Activated CD4-positive, alpha-beta memory T cell treated with anti-CD3 and anti-CD28 coated beads, Interleukin-2, amount 10 ng/mL, durations not matched to agents 7 days and 5 days (primary cell): ENCODE data around the gene CHRNA10. TPM values are rescaled to one million over a fixed set of nuclear protein-coding genes. Genes with fewer than 3 reads are reported as not detected.

ENCODE experiments used
- CTCF ChIA-PET: fragments of 350-600 bp; sonication (Branson Sonifier 250); formaldehyde crosslinking; loops from one replicate; lab custom pipeline; 2021; ENCODE audit warnings: antibody characterized with exemption, inconsistent platforms; lab: Charles Lee
- POLR2A ChIA-PET: fragments of 350-600 bp; sonication (Branson Sonifier 250); formaldehyde crosslinking; loops from one replicate; lab custom pipeline; 2021; ENCODE audit warnings: antibody characterized with exemption; lab: Charles Lee
- DNase-seq: peaks from one replicate; pipeline ENCODE4 v3.0.0-alpha.2; 2020
- H3K27ac Mint-ChIP-seq: one replicate; pipeline ENCODE4 v1.8.0; 2021; ENCODE audit warnings: mild to moderate bottlenecking, mixed read lengths
- H3K27me3 Mint-ChIP-seq: one replicate; pipeline ENCODE4 v1.8.0; 2021; ENCODE audit warnings: mixed read lengths
- H3K36me3 Mint-ChIP-seq: one replicate; pipeline ENCODE4 v1.8.0; 2021; ENCODE audit warnings: low read depth, mixed read lengths
- H3K4me1 Mint-ChIP-seq: one replicate; pipeline ENCODE4 v1.8.0; 2021; ENCODE audit warnings: mixed read lengths
- H3K4me3 Mint-ChIP-seq: one replicate; pipeline ENCODE4 v1.8.0; 2021; ENCODE audit warnings: mild to moderate bottlenecking, mixed read lengths
- H3K9me3 Mint-ChIP-seq: one replicate; pipeline ENCODE4 v1.8.0; 2021; ENCODE audit warnings: mixed read lengths
- total RNA-seq, 2 experiments: library from RNA; stranded (reverse); gene quantifications; one replicate each; pipeline ENCODE4 v1.2.3, GENCODE V29; 2021

CHRNA10 gene
- total RNA-seq, result 1 to 10 TPM; 1.5 to 1.6 TPM

GRCh38 chr11:3671334-3672254 lies at the start of gene CHRNA10:
TSS of gene CHRNA10 (minus strand) at chr11:3671384. CDS start at chr11:3671312, 72 bp downstream.
- no peaks in the 10 kb centered on the region for H3K9me3 Mint-ChIP-seq
- ChIA-PET POLR2A (no interaction called here), CTCF (interaction anchor here (0.5 kb wide), 1 partner anchor 558 kb away, joined by 3 read pairs; no protein-coding TSS in a partner anchor)
- DNase-seq, result no peak
- H3K4me3 Mint-ChIP-seq, result no peak within 1 kb of the TSS
- peaks cover 47% of the 10 kb centered on the region for H3K36me3 Mint-ChIP-seq
- no peak within 1 kb of the TSS for H3K27ac Mint-ChIP-seq
- no peaks in the 10 kb centered on the region for H3K4me1 Mint-ChIP-seq
- H3K27me3 Mint-ChIP-seq, result no peaks in the 10 kb centered on the region

GRCh38 chr11:3712274-3712673 lies 41.1 kb upstream of the CHRNA10 start:
- peaks cover 2% of the 10 kb centered on the region for H3K4me1 Mint-ChIP-seq
- ChIA-PET CTCF (no interaction called here), POLR2A (no interaction called here)
- no peaks in the 10 kb centered on the region for H3K27me3 Mint-ChIP-seq
- H3K9me3 Mint-ChIP-seq, result no peaks in the 10 kb centered on the region
- H3K27ac Mint-ChIP-seq, result no peak overlapping the region
- peaks cover 72% of the 10 kb centered on the region for H3K36me3 Mint-ChIP-seq
- no peak overlapping the region for H3K4me3 Mint-ChIP-seq
- DNase-seq, result no peak

GRCh38 chr11:3710485-3711259 lies 39.5 kb upstream of the CHRNA10 start:
- H3K4me1 Mint-ChIP-seq, result peaks cover 2% of the 10 kb centered on the region
- H3K9me3 Mint-ChIP-seq, result no peaks in the 10 kb centered on the region
- DNase-seq, result no peak
- H3K27me3 Mint-ChIP-seq, result no peaks in the 10 kb centered on the region
- no peak overlapping the region for H3K4me3 Mint-ChIP-seq
- ChIA-PET CTCF (interaction anchor here (0.6 to 1.3 kb wide), 5 partner anchors 28 to 730 kb away, joined by 3 to 5 read pairs (median 3); no protein-coding TSS in a partner anchor), POLR2A (interaction anchor here (0.9 kb wide), 1 partner anchor 10 kb away, joined by 3 read pairs; no protein-coding TSS in a partner anchor)
- peak overlapping the region; percentile 55 for H3K27ac Mint-ChIP-seq
- H3K36me3 Mint-ChIP-seq, result peaks cover 70% of the 10 kb centered on the region

GRCh38 chr11:3709977-3710376 lies 38.8 kb upstream of the CHRNA10 start:
- Mint-ChIP-seq H3K27me3 (no peaks in the 10 kb centered on the region), H3K4me1 (peaks cover 2% of the 10 kb centered on the region), H3K36me3 (peaks cover 72% of the 10 kb centered on the region), H3K27ac (no peak overlapping the region), H3K4me3 (no peak overlapping the region), H3K9me3 (no peaks in the 10 kb centered on the region)
- ChIA-PET POLR2A (interaction anchor here (0.9 kb wide), 1 partner anchor 10 kb away, joined by 3 read pairs; no protein-coding TSS in a partner anchor), CTCF (interaction anchor here (0.6 to 1.3 kb wide), 3 partner anchors 99 to 729 kb away, joined by 3 to 5 read pairs (median 3); no protein-coding TSS in a partner anchor)
- DNase-seq, result no peak

- POLR2A ChIA-PET, result no interaction called here
- H3K4me3 Mint-ChIP-seq, result no peak overlapping the region
- DNase-seq, result no peak
- no peak overlapping the region for H3K27ac Mint-ChIP-seq
- H3K36me3 Mint-ChIP-seq, result peaks cover 67% of the 10 kb centered on the region
- CTCF ChIA-PET, result no interaction called here
- no peaks in the 10 kb centered on the region for H3K9me3 Mint-ChIP-seq
- no peaks in the 10 kb centered on the region for H3K27me3 Mint-ChIP-seq
- peaks cover 2% of the 10 kb centered on the region for H3K4me1 Mint-ChIP-seq
Measured at GRCh38 chr11:3707176-3707575, 36.0 kb upstream of the CHRNA10 start.

GRCh38 chr11:3703383-3703782 lies 32.2 kb upstream of the CHRNA10 start:
- Mint-ChIP-seq H3K4me3 (no peak overlapping the region), H3K9me3 (no peaks in the 10 kb centered on the region), H3K27ac (no peak overlapping the region), H3K36me3 (peaks cover 69% of the 10 kb centered on the region), H3K27me3 (no peaks in the 10 kb centered on the region), H3K4me1 (no peaks in the 10 kb centered on the region)
- ChIA-PET POLR2A (no interaction called here), CTCF (no interaction called here)
- DNase-seq, result no peak

GRCh38 chr11:3700910-3701309 lies 29.7 kb upstream of the CHRNA10 start:
- DNase-seq, result no peak
- Mint-ChIP-seq H3K9me3 (no peaks in the 10 kb centered on the region), H3K27me3 (no peaks in the 10 kb centered on the region), H3K36me3 (peaks cover 63% of the 10 kb centered on the region), H3K27ac (no peak overlapping the region), H3K4me1 (no peaks in the 10 kb centered on the region), H3K4me3 (no peak overlapping the region)
- CTCF ChIA-PET, result interaction anchor here (0.7 kb wide), 1 partner anchor 37 kb away, joined by 4 read pairs; no protein-coding TSS in a partner anchor
- POLR2A ChIA-PET, result no interaction called here

GRCh38 chr11:3700410-3700809 lies 29.2 kb upstream of the CHRNA10 start:
- no peak overlapping the region for H3K4me3 Mint-ChIP-seq
- H3K9me3 Mint-ChIP-seq, result no peaks in the 10 kb centered on the region
- H3K27ac Mint-ChIP-seq, result no peak overlapping the region
- POLR2A ChIA-PET, result no interaction called here
- H3K36me3 Mint-ChIP-seq, result peaks cover 64% of the 10 kb centered on the region
- no peaks in the 10 kb centered on the region for H3K4me1 Mint-ChIP-seq
- DNase-seq, result no peak
- CTCF ChIA-PET, result interaction anchor here (0.7 kb wide), 1 partner anchor 36 kb away, joined by 4 read pairs; no protein-coding TSS in a partner anchor
- no peaks in the 10 kb centered on the region for H3K27me3 Mint-ChIP-seq

- H3K36me3 Mint-ChIP-seq, result peaks cover 62% of the 10 kb centered on the region
- H3K27me3 Mint-ChIP-seq, result no peaks in the 10 kb centered on the region
- H3K4me1 Mint-ChIP-seq, result peaks cover 6% of the 10 kb centered on the region
- DNase-seq, result no peak
- POLR2A ChIA-PET, result no interaction called here
- CTCF ChIA-PET, result no interaction called here
- no peaks in the 10 kb centered on the region for H3K9me3 Mint-ChIP-seq
- no peak overlapping the region for H3K4me3 Mint-ChIP-seq
- H3K27ac Mint-ChIP-seq, result no peak overlapping the region
Measured at GRCh38 chr11:3686751-3687150, 15.6 kb upstream of the CHRNA10 start.

GRCh38 chr11:3685923-3686322 lies 14.7 kb upstream of the CHRNA10 start:
- POLR2A ChIA-PET, result no interaction called here
- no peak overlapping the region for H3K27ac Mint-ChIP-seq
- CTCF ChIA-PET, result no interaction called here
- peaks cover 65% of the 10 kb centered on the region for H3K36me3 Mint-ChIP-seq
- peaks cover 6% of the 10 kb centered on the region for H3K4me1 Mint-ChIP-seq
- no peaks in the 10 kb centered on the region for H3K9me3 Mint-ChIP-seq
- H3K27me3 Mint-ChIP-seq, result no peaks in the 10 kb centered on the region
- no peak overlapping the region for H3K4me3 Mint-ChIP-seq
- DNase-seq, result no peak

GRCh38 chr11:3684819-3685172 lies 13.6 kb upstream of the CHRNA10 start:
- Mint-ChIP-seq H3K9me3 (no peaks in the 10 kb centered on the region), H3K27me3 (no peaks in the 10 kb centered on the region), H3K4me1 (peaks cover 6% of the 10 kb centered on the region), H3K36me3 (peaks cover 68% of the 10 kb centered on the region), H3K27ac (no peak overlapping the region), H3K4me3 (no peak overlapping the region)
- POLR2A ChIA-PET, result no interaction called here
- no peak for DNase-seq
- CTCF ChIA-PET, result no interaction called here

- Mint-ChIP-seq H3K9me3 (no peaks in the 10 kb centered on the region), H3K4me3 (no peak overlapping the region), H3K27me3 (no peaks in the 10 kb centered on the region), H3K27ac (no peak overlapping the region), H3K36me3 (peaks cover 72% of the 10 kb centered on the region), H3K4me1 (peaks cover 6% of the 10 kb centered on the region)
- ChIA-PET POLR2A (no interaction called here), CTCF (no interaction called here)
- DNase-seq, result no peak
Measured at GRCh38 chr11:3684129-3684818, 13.1 kb upstream of the CHRNA10 start.
